HepG2 (cell line): ENCODE results near the gene NDC1. TPM values are rescaled to one million over a fixed set of nuclear protein-coding genes. Genes with fewer than 3 reads are reported as not detected.
"Not testable (repeated sequence)": the region's sequence is repeated elsewhere in the genome, so short reads cannot be mapped to it uniquely, and the experiment has no call there.

Source experiments
- ATAC-seq: fragments of 200-7000 bp; cut with Tn5 transposase; 3 replicates; pipeline ENCODE4 v1.9.1; 2020; ENCODE audit warnings: mild to moderate bottlenecking, moderate library complexity
- BruUV-seq: library from RNA; stranded (reverse); fragments of 400-500 nt; replicated peaks from 2 replicates; lab custom pipeline; 2021; lab: Mats Ljungman, UMichigan
- CTCF ChIA-PET: fragments of 300-600 bp; formaldehyde crosslinking; extraction: SDS; loops from one replicate; lab custom pipeline; 2021; ENCODE audit warnings: low total read pairs, inconsistent platforms, low intra/inter-chr PET ratio; lab: Yijun Ruan, JAX
- POLR2A ChIA-PET: fragments of 350-600 bp; sonication (Branson Sonifier 250); formaldehyde crosslinking; loops from one replicate; lab custom pipeline; 2020; ENCODE audit warnings: antibody characterized with exemption, inconsistent platforms; lab: Yijun Ruan, JAX
- DNase-seq: peaks from one replicate; pipeline ENCODE4 v3.0.0-alpha.2; 2015; ENCODE audit warnings: low spot score
- FAIRE-seq: peaks from 3 replicates; lab custom pipeline; 2011; peaks lifted over from hg19 to GRCh38; lab: Jason Lieb, UNC
- H2AFZ ChIP-seq: one replicate; pipeline ENCODE4 v1.6.1; 2011; ENCODE audit warnings: low read length, inconsistent platforms
- H3K27ac ChIP-seq: fragments of 300-600 bp; 3 replicates; pipeline ENCODE4 v1.8.0; 2011; ENCODE audit warnings: mixed run types, mild to moderate bottlenecking, mixed read lengths, low read length, inconsistent platforms; ENCODE audit not compliant: insufficient read depth; ENCODE audit errors: extremely low read length
- H3K27me3 ChIP-seq, 2 experiments: fragments of 200-600 bp in 1 of 2; 2 replicates in 1 of 2; 3 replicates in 1 of 2; pipeline versions ENCODE4 v1.6.0 to v1.8.0; 2011; ENCODE audit warnings: low read length in 2 of 2, mild to moderate bottlenecking in 2 of 2, moderate library complexity in 2 of 2, inconsistent platforms in 1 of 2; ENCODE audit not compliant: insufficient read depth in 2 of 2, control insufficient read depth in 1 of 2
- H3K36me3 ChIP-seq, 2 experiments: fragments of 200-600 bp in 1 of 2; replicated peaks in 1 of 2; 2 replicates in 1 of 2; 3 replicates in 1 of 2; pipeline versions ENCODE4 v1.5.1 to v1.8.0; 2011; ENCODE audit warnings: low read length in 2 of 2, inconsistent platforms in 1 of 2; ENCODE audit not compliant: insufficient read depth in 2 of 2, control insufficient read depth in 1 of 2
- H3K4me1 ChIP-seq: 2 replicates; pipeline ENCODE4 v1.5.1; 2012; ENCODE audit warnings: low read length, inconsistent platforms; ENCODE audit not compliant: insufficient read depth
- H3K4me2 ChIP-seq: 2 replicates; pipeline ENCODE4 v1.6.0; 2011; ENCODE audit warnings: low read depth, low read length, inconsistent platforms
- H3K4me3 ChIP-seq, 3 experiments: fragments of 200-600 bp in 1 of 3; sonication (generic), shearing (Covaris generic) in 1 of 3; replicated peaks in 1 of 3; 2 replicates each; pipeline ENCODE4 v1.5.1; 2011 to 2016; ENCODE audit warnings: low read length in 3 of 3, inconsistent platforms in 2 of 3, low read depth in 2 of 3, mild to moderate bottlenecking in 2 of 3, control low read depth in 1 of 3, mixed read lengths in 1 of 3; ENCODE audit not compliant: insufficient read depth in 1 of 3
- H3K79me2 ChIP-seq: one replicate; pipeline ENCODE4 v1.6.1; 2011; ENCODE audit warnings: low read length, inconsistent platforms; ENCODE audit not compliant: insufficient read depth
- H3K9ac ChIP-seq: 2 replicates; pipeline ENCODE4 v1.6.0; 2011; ENCODE audit warnings: mild to moderate bottlenecking, low read depth, low read length, inconsistent platforms; ENCODE audit not compliant: insufficient read depth
- H3K9me3 ChIP-seq: 2 replicates; pipeline ENCODE4 v1.5.1; 2012; ENCODE audit warnings: mild to moderate bottlenecking, low read length
- H4K20me1 ChIP-seq: 2 replicates; pipeline ENCODE4 v1.6.0; 2011; ENCODE audit warnings: inconsistent platforms, mild to moderate bottlenecking, low read length, moderate library complexity; ENCODE audit not compliant: insufficient read depth
- BHLHE40 ChIP-seq: IDR thresholded peaks from 2 replicates; pipeline ENCODE4 v1.6.1; 2011; ENCODE audit warnings: low read length, improper control_type of control experiment
- CBX2 ChIP-seq, 2 experiments: fragments of 200-600 bp in 1 of 2; sonication (generic); formaldehyde crosslinking in 1 of 2; IDR thresholded peaks; 2 replicates each; pipeline versions ENCODE4 v1.7.0 to v1.8.1; 2018 to 2022; ENCODE audit warnings: low read depth in 2 of 2, low read length in 1 of 2, mild to moderate bottlenecking in 1 of 2, missing genetic modification reagents in 1 of 2
- DPF2 ChIP-seq: sonication (generic); formaldehyde crosslinking; IDR thresholded peaks from 2 replicates; pipeline ENCODE4 v1.4.0; 2020; ENCODE audit warnings: mild to moderate bottlenecking, low read depth, missing genetic modification reagents, borderline replicate concordance
- KLF9 ChIP-seq: IDR thresholded peaks from 2 replicates; pipeline ENCODE4 v1.6.1; 2016; ENCODE audit warnings: low read depth
- NFAT5 ChIP-seq: sonication (generic); formaldehyde crosslinking; IDR thresholded peaks from 2 replicates; pipeline ENCODE4 v1.4.0; 2020; ENCODE audit warnings: missing genetic modification reagents
- POLR2AphosphoS2 ChIP-seq: IDR thresholded peaks from 2 replicates; pipeline ENCODE4 v1.6.1; 2011; ENCODE audit warnings: low read depth, low read length, improper control_type of control experiment
- RFX1 ChIP-seq: fragments of 450-650 bp; IDR thresholded peaks from 2 replicates; pipeline ENCODE4 v1.6.1; 2017
- ZNF33A ChIP-seq: sonication (generic); formaldehyde crosslinking; IDR thresholded peaks from 2 replicates; pipeline ENCODE4 v1.5.1; 2020; ENCODE audit warnings: missing genetic modification reagents, mild to moderate bottlenecking, moderate library complexity, borderline replicate concordance
- ZNF749 ChIP-seq: sonication (generic); formaldehyde crosslinking; IDR thresholded peaks from 2 replicates; pipeline ENCODE4 v1.8.0; 2022; ENCODE audit warnings: mild to moderate bottlenecking, missing genetic modification reagents, moderate library complexity, borderline replicate concordance
- WGBS: methylation state at CpG from one replicate; pipeline ENCODE4 v1.1.6; 2017; ENCODE audit warnings: low lambda C conversion rate; 5-methylcytosine and 5-hydroxymethylcytosine counted together
- in situ Hi-C: cut with HindIII; loops from 2 replicates; pipeline ENCODE4 v1.10.0; 2017; ENCODE audit warnings: low pct_unique_long_range_greater_than_20kb; ENCODE audit not compliant: extremely low pct_ligation_motif_present
- intact Hi-C: fragments of 100-400 bp; cut with micrococcal nuclease; formaldehyde crosslinking; loops from one replicate; pipeline ENCODE4 v1.10.0; 2022; ENCODE audit not compliant: unreplicated experiment
- polyA plus RNA-seq, 8 experiments: library from polyadenylated mRNA; depleted of rRNA in 3 of 8; stranded (reverse) in 7 of 8; unstranded in 1 of 8; fragments of >200 nt; fragmentation: Illumina TruSeq in 4 of 8; extraction: Trizol in 4 of 8; gene quantifications; 2 replicates each; pipeline versions ENCODE4 v1.2.1 to v1.2.3, GENCODE V29; 2011 to 2016; ENCODE audit warnings: low read depth in 4 of 8, missing spikeins in 1 of 8, mixed read lengths in 1 of 8; ENCODE audit not compliant: insufficient read depth in 1 of 8
- total RNA-seq, 5 experiments: library from RNA; depleted of rRNA; stranded (reverse); fragments of >200 nt; fragmentation: Illumina TruSeq; extraction: Trizol; gene quantifications; 2 replicates each; pipeline ENCODE4 v1.2.3, GENCODE V29; 2016; ENCODE audit warnings: low read depth in 1 of 5

The NDC1 gene
- total and polyA plus RNA-seq, 2 of the 13 experiments (the other 11 are each of a cell fraction or from before 2014, with no cell fraction given): 38.1 to 50.9 TPM

- no peak overlapping the region for H3K27ac ChIP-seq
- ChIA-PET CTCF (no interaction called here), POLR2A (no interaction called here)
- H3K4me2 ChIP-seq: no peak overlapping the region
- no peaks in the 10 kb centered on the region for H3K9me3 ChIP-seq
- H3K4me3 ChIP-seq: no peak overlapping the region
- H3K4me1 ChIP-seq: no peaks in the 10 kb centered on the region
- no peak overlapping the region for H3K9ac ChIP-seq
- H3K27me3 ChIP-seq: no peaks in the 10 kb centered on the region
- peaks cover 4% of the 10 kb centered on the region for H3K79me2 ChIP-seq
- in situ Hi-C loops (no loop called here), intact Hi-C loops (no loop called here)
- H2AFZ ChIP-seq: no peak overlapping the region
- ATAC-seq (no peak), DNase-seq (no peak), FAIRE-seq (no peak)
- H4K20me1 ChIP-seq: no peaks in the 10 kb centered on the region
- H3K36me3 ChIP-seq: peaks cover 4 to 46% of the 10 kb centered on the region in 2 experiments
- no TSS peak for BruUV-seq
- TF ChIP-seq RFX1: no peak
- TF ChIP-seq CBX2 (IDR thresholded peaks at IDR 0.05; ENCODE audit: low read depth, low read length): no peak
- no peak for TF ChIP-seq CBX2 (CRISPR knock-in tag; IDR thresholded peaks at IDR 0.05; ENCODE audit: low read depth)
- TF ChIP-seq NFAT5 (CRISPR knock-in tag): no peak
- no peak for TF ChIP-seq DPF2 (CRISPR knock-in tag)
- TF ChIP-seq ZNF749: no peak
- no peak for TF ChIP-seq BHLHE40
- no peak for TF ChIP-seq KLF9 (CRISPR knock-in tag)
- TF ChIP-seq ZNF33A (CRISPR knock-in tag): no peak
- no peak for TF ChIP-seq POLR2AphosphoS2
Measured at GRCh38 chr1:53819387-53819786, 18.7 kb downstream of the NDC1 start.

GRCh38 chr1:53816584-53816983, 21.5 kb downstream of the NDC1 start:
- H2AFZ ChIP-seq, ATAC-seq, POLR2A ChIA-PET, in situ Hi-C loops, H4K20me1 ChIP-seq, H3K27me3 ChIP-seq, H3K9me3 ChIP-seq, H3K4me1 ChIP-seq, H3K27ac ChIP-seq, H3K9ac ChIP-seq, CTCF ChIA-PET, BruUV-seq, H3K4me3 ChIP-seq, H3K79me2 ChIP-seq, DNase-seq, intact Hi-C loops, FAIRE-seq, H3K4me2 ChIP-seq: not testable (repeated sequence)
- 98% methylated on average over 1 of the region's 1 CpG for WGBS
- peaks cover 1 to 39% of the 10 kb centered on the region in 2 experiments; a peak in 4 of 5 replicates for H3K36me3 ChIP-seq
